Measurements from ENCODE around the gene SNX11. TPM values are rescaled to one million over a fixed set of nuclear protein-coding genes. Genes with fewer than 3 reads are reported as not detected.

Gene SNX11
- total RNA-seq, 6 donors from 2014 or later, result 19.5 to 27.2 (median 23.7) TPM

DNA sequence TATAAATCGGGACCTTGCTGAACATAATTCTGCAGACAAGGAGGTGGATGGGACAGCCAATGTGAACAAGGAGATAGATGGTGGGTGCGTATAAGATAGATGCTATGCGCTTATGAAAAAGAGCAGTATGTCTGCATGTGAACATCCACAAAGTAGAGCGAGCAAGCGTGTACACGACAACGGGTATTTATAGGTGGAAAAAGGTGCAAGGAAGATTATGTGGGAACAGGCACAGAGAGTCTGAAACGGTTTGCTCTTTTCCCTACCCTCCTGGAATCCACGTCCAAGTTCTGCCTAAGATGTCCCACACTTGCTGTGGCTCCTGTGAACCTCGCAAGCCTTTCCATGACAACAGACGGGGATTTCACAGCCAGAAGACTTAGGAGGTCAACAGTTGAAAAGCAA lies 43.0 kb downstream of the SNX11 start:
- WGBS, 2 donors, result 61 to 68% methylated on average over 11 of the region's 11 CpGs
- Histone ChIP-seq H3K27me3 (no peaks in the 10 kb centered on the region), H3K27ac (no peak overlapping the region), H3K36me3 (no peaks in the 10 kb centered on the region), H3K4me1 (no peaks in the 10 kb centered on the region), H3K9me3 (no peaks in the 10 kb centered on the region), H3K4me3 (no peak overlapping the region)
- ATAC-seq (ENCODE audit: low FRiP score in 2 of 2) (no peak), DNase-seq (no peak)
- no peak for TF ChIP-seq EP300 (IDR thresholded peaks at IDR 0.05)
- TF ChIP-seq, protein P1, sequence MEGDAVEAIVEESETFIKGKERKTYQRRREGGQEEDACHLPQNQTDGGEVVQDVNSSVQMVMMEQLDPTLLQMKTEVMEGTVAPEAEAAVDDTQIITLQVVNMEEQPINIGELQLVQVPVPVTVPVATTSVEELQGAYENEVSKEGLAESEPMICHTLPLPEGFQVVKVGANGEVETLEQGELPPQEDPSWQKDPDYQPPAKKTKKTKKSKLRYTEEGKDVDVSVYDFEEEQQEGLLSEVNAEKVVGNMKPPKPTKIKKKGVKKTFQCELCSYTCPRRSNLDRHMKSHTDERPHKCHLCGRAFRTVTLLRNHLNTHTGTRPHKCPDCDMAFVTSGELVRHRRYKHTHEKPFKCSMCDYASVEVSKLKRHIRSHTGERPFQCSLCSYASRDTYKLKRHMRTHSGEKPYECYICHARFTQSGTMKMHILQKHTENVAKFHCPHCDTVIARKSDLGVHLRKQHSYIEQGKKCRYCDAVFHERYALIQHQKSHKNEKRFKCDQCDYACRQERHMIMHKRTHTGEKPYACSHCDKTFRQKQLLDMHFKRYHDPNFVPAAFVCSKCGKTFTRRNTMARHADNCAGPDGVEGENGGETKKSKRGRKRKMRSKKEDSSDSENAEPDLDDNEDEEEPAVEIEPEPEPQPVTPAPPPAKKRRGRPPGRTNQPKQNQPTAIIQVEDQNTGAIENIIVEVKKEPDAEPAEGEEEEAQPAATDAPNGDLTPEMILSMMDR (IDR thresholded peaks at IDR 0.05), result no peak
- TF ChIP-seq POLR2AphosphoS5 (IDR thresholded peaks at IDR 0.05), result no peak
- no peak for TF ChIP-seq POLR2A (IDR thresholded peaks at IDR 0.05)

DNA sequence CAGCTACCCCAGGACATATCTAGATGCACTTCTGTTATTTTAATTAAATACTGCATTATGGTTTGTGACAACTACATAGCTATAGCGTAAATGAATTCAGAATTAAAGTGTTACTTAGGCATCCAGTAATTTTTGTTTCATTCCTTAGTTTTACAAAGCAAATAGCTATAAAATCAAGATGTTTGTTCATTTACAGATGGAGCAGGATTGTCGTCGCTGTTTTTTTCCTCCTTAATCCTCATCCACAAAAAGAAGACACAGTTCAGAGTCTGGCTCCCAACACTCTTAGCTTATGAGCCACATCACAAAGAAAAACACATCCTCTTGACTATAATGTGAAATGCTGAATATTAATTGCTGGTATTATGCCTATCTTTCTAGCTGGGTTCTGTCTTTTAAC lies 43.7 kb downstream of the SNX11 start:
- H3K4me1 ChIP-seq, result no peaks in the 10 kb centered on the region
- no peaks in the 10 kb centered on the region for H3K36me3 ChIP-seq
- H3K4me3 ChIP-seq, result no peak overlapping the region
- no peaks in the 10 kb centered on the region for H3K27me3 ChIP-seq
- H3K27ac ChIP-seq, result no peak overlapping the region
- WGBS, 2 donors, result 82 to 87% methylated on average over 3 of the region's 3 CpGs
- ATAC-seq (ENCODE audit: low FRiP score in 2 of 2), result no peak
- no peaks in the 10 kb centered on the region for H3K9me3 ChIP-seq
- no peak for DNase-seq
- TF ChIP-seq EP300 (IDR thresholded peaks at IDR 0.05), result no peak
- no peak for TF ChIP-seq POLR2A (IDR thresholded peaks at IDR 0.05)
- TF ChIP-seq POLR2AphosphoS5 (IDR thresholded peaks at IDR 0.05), result no peak
- TF ChIP-seq, protein P1 (IDR thresholded peaks at IDR 0.05), result no peak

- no peaks in the 10 kb centered on the region for H3K4me1 ChIP-seq
- ATAC-seq (ENCODE audit: low FRiP score in 2 of 2) (no peak), DNase-seq (no peak)
- no peaks in the 10 kb centered on the region for H3K27me3 ChIP-seq
- H3K27ac ChIP-seq, result no peak overlapping the region
- H3K9me3 ChIP-seq, result no peaks in the 10 kb centered on the region
- TF ChIP-seq POLR2AphosphoS5 (IDR thresholded peaks at IDR 0.05) (no peak), POLR2A (IDR thresholded peaks at IDR 0.05) (no peak), EP300 (IDR thresholded peaks at IDR 0.05) (no peak)
- TF ChIP-seq, protein P1 (IDR thresholded peaks at IDR 0.05), result no peak
- H3K4me3 ChIP-seq, result no peak overlapping the region
- no peaks in the 10 kb centered on the region for H3K36me3 ChIP-seq
- 68 to 73% methylated on average over 4 of the region's 4 CpGs for WGBS, 2 donors
Observed at GRCh38 chr17:48152289-48152688, 44.7 kb downstream of the SNX11 start.

DNA sequence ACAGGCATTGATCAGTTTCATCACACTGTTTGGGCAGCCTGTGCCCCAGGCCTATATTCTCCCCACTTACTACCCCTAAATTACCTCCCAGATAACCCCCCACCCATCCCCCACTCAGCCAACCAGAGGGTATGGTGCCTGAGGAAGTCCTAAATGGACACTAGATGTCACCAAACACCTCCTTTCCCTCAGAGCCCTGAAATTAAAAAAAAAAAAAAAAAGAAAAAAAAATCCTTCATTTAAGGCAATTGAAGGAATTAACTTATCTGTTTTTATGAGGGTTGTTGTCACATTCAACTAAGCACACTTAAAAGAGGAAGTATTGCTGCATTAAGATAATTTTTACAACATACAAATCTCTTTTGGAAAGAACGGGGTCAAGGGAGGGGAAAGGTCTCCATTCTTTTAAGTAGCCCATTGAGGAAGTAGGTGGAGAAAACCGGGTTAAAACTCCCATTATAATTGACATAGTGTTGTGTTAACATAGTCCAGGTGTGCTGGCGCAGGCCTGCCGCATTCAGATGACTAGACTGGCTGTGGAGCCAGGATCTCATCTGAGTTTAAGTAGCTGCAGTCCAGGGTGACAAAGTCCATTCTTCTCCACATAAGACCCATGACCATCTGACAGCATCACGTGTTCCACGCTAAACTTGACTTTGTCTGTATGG lies 46.3 kb downstream of the SNX11 start:
- no peak for TF ChIP-seq POLR2A (IDR thresholded peaks at IDR 0.05)
- TF ChIP-seq EP300 (IDR thresholded peaks at IDR 0.05), result no peak
- no peaks in the 10 kb centered on the region for H3K36me3 ChIP-seq
- H3K4me3 ChIP-seq, result no peak overlapping the region
- DNase-seq (no peak), ATAC-seq (ENCODE audit: low FRiP score in 2 of 2) (no peak)
- H3K27ac ChIP-seq, result no peak overlapping the region
- no peaks in the 10 kb centered on the region for H3K9me3 ChIP-seq
- WGBS, 2 donors, result 45% methylated on average over 5 to 6 of the region's 6 CpGs
- H3K4me1 ChIP-seq, result no peaks in the 10 kb centered on the region
- H3K27me3 ChIP-seq, result no peaks in the 10 kb centered on the region

- WGBS, 2 donors, result 61 to 69% methylated on average over 21 of the region's 21 CpGs
- Histone ChIP-seq H3K9me3 (no peaks in the 10 kb centered on the region), H3K4me1 (no peaks in the 10 kb centered on the region), H3K4me3 (no peak overlapping the region), H3K27me3 (no peaks in the 10 kb centered on the region), H3K36me3 (no peaks in the 10 kb centered on the region), H3K27ac (no peak overlapping the region)
- ATAC-seq (ENCODE audit: low FRiP score in 2 of 2), result no peak
- TF ChIP-seq POLR2A (IDR thresholded peaks at IDR 0.05) (no peak), EP300 (IDR thresholded peaks at IDR 0.05) (no peak), POLR2AphosphoS5 (IDR thresholded peaks at IDR 0.05) (no peak)
- TF ChIP-seq, protein P1 (IDR thresholded peaks at IDR 0.05), result no peak
- no peak for DNase-seq
Observed at GRCh38 chr17:48155889-48156611, 48.5 kb downstream of the SNX11 start.
